ENCODE results near the gene UBXN4.

DNA sequence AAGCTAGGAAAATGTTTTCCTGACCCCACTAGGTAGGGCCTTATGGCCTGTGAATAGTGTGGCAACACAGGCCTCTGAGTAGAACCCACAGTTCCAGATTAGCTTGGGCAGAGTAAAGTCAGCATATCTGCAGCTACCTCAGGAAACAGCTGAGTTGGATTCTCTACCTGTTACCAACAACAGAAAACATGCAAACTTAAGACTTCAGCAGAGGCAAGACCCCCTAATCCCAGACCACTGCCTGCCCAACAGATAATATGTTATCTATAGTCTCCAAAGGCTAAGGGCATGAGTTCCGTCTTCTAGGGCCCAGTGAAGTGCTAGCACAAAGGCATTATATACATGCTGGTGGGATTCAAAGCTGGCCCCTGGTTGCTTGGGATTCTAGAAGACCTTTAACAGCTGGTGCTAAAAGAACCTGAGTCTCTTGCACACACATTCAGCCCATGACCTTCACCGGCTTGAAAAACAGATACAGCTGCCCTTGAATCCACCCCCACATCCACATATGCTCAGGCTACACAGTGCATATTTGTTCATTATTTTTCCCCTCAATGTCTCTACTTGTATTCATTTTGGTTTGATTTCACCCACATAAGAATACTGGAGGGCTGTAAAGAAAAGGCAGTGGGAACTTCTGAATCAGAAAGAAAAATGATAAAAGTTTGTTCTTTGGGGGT lies 13.5 kb upstream of the UBXN4 start:
- TF ChIP-seq, protein P1, sequence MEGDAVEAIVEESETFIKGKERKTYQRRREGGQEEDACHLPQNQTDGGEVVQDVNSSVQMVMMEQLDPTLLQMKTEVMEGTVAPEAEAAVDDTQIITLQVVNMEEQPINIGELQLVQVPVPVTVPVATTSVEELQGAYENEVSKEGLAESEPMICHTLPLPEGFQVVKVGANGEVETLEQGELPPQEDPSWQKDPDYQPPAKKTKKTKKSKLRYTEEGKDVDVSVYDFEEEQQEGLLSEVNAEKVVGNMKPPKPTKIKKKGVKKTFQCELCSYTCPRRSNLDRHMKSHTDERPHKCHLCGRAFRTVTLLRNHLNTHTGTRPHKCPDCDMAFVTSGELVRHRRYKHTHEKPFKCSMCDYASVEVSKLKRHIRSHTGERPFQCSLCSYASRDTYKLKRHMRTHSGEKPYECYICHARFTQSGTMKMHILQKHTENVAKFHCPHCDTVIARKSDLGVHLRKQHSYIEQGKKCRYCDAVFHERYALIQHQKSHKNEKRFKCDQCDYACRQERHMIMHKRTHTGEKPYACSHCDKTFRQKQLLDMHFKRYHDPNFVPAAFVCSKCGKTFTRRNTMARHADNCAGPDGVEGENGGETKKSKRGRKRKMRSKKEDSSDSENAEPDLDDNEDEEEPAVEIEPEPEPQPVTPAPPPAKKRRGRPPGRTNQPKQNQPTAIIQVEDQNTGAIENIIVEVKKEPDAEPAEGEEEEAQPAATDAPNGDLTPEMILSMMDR (IDR thresholded peaks at IDR 0.05), result no peak
- no peak for TF ChIP-seq POLR2A (IDR thresholded peaks at IDR 0.05)

Measured in Peyer's patch (tissue), 4 donors.